OCI-LY7 (cell line): ENCODE measurements around the gene CREB5.

Experiments
- CTCF ChIP-seq: fragments of 200-600 bp; sonication (generic); conservative IDR thresholded peaks from 2 replicates; pipeline ENCODE4 v1.5.1; 2014; ENCODE audit warnings: mild to moderate bottlenecking, antibody characterized with exemption, low read length, moderate library complexity, mixed read lengths
- EZH2phosphoT487 ChIP-seq: fragments of 200-600 bp; sonication (generic); IDR thresholded peaks from 2 replicates; pipeline ENCODE4 v1.6.1; 2018; ENCODE audit warnings: low read depth, borderline replicate concordance, mild to moderate bottlenecking, mixed run types, antibody characterized with exemption, low read length, moderate library complexity, mixed read lengths

GRCh38 chr7:28858206-28858605, 445.9 kb downstream of the CREB5 start:
- TF ChIP-seq CTCF (no peak), EZH2phosphoT487 (no peak)
